GM23338 (cell line): ENCODE results near the gene DACT2. TPM values are rescaled to one million over a fixed set of nuclear protein-coding genes. Genes with fewer than 3 reads are reported as not detected.

Experiments
- ATAC-seq: fragments of 200-7000 bp; cut with Tn5 transposase; 3 replicates; pipeline ENCODE4 v1.9.1; 2020
- DNase-seq: peaks from one replicate; pipeline ENCODE4 v3.0.0-alpha.2; 2015; ENCODE audit warnings: low spot score
- H2AFZ ChIP-seq: fragments of 200-600 bp; sonication (generic); 2 replicates; pipeline ENCODE4 v1.8.0; 2016; ENCODE audit warnings: antibody characterized with exemption, mild to moderate bottlenecking, moderate library complexity
- H3F3A ChIP-seq: fragments of 200-600 bp; sonication (generic); replicated peaks from 2 replicates; pipeline ENCODE4 v1.8.0; 2017; ENCODE audit warnings: antibody characterized with exemption, mixed run types, low read depth
- H3K27ac ChIP-seq: fragments of 200-600 bp; sonication (generic); 2 replicates; pipeline ENCODE4 v1.6.1; 2016; ENCODE audit warnings: low read depth
- H3K27me3 ChIP-seq: fragments of 200-600 bp; sonication (generic); 2 replicates; pipeline ENCODE4 v1.8.0; 2016; ENCODE audit warnings: mild to moderate bottlenecking, mixed run types, moderate library complexity; ENCODE audit not compliant: insufficient read depth
- H3K36me3 ChIP-seq: fragments of 200-600 bp; sonication (generic); 2 replicates; pipeline ENCODE4 v1.8.0; 2016; ENCODE audit warnings: mild to moderate bottlenecking; ENCODE audit not compliant: insufficient read depth
- H3K4me1 ChIP-seq: fragments of 200-600 bp; sonication (generic); 2 replicates; pipeline ENCODE4 v1.8.0; 2016; ENCODE audit warnings: mild to moderate bottlenecking, moderate library complexity; ENCODE audit not compliant: insufficient read depth
- H3K4me2 ChIP-seq: fragments of 200-600 bp; sonication (generic); 2 replicates; pipeline ENCODE4 v1.7.1; 2017; ENCODE audit warnings: mixed run types
- H3K4me3 ChIP-seq: fragments of 200-600 bp; sonication (generic); 2 replicates; pipeline ENCODE4 v1.6.1; 2016; ENCODE audit warnings: mixed run types
- H3K79me2 ChIP-seq: fragments of 200-600 bp; sonication (generic); replicated peaks from 2 replicates; pipeline ENCODE4 v1.8.0; 2017; ENCODE audit warnings: mild to moderate bottlenecking; ENCODE audit not compliant: insufficient read depth
- H3K9me2 ChIP-seq: fragments of 200-600 bp; sonication (generic); 2 replicates; pipeline ENCODE4 v1.8.0; 2017; ENCODE audit not compliant: insufficient read depth
- H4K20me1 ChIP-seq: fragments of 200-600 bp; sonication (generic); replicated peaks from 2 replicates; pipeline ENCODE4 v1.8.0; 2017; ENCODE audit warnings: mild to moderate bottlenecking; ENCODE audit not compliant: insufficient read depth
- H3K27ac Mint-ChIP-seq: 2 replicates; pipeline ENCODE4 v1.8.0; 2020; ENCODE audit warnings: inconsistent platforms, mild to moderate bottlenecking, moderate library complexity, mixed read lengths
- H3K27me3 Mint-ChIP-seq: 3 replicates; pipeline ENCODE4 v1.8.0; 2022; ENCODE audit warnings: low read depth, mild to moderate bottlenecking, moderate library complexity, mixed read lengths, inconsistent platforms; ENCODE audit not compliant: insufficient read depth, poor library complexity
- H3K36me3 Mint-ChIP-seq: 3 replicates; pipeline ENCODE4 v1.8.0; 2021; ENCODE audit warnings: low read depth, mild to moderate bottlenecking, inconsistent platforms, moderate library complexity, mixed read lengths
- H3K4me1 Mint-ChIP-seq: 3 replicates; pipeline ENCODE4 v1.8.0; 2020; ENCODE audit warnings: mild to moderate bottlenecking, inconsistent platforms, mixed read lengths
- H3K4me3 Mint-ChIP-seq: 3 replicates; pipeline ENCODE4 v1.8.0; 2021; ENCODE audit warnings: moderate library complexity, mild to moderate bottlenecking, inconsistent platforms, mixed read lengths
- H3K9me3 Mint-ChIP-seq: 3 replicates; pipeline ENCODE4 v1.8.0; 2020; ENCODE audit warnings: moderate library complexity, mild to moderate bottlenecking, inconsistent platforms, mixed read lengths
- CREB1 ChIP-seq: fragments of 250-450 bp; sonication (Bioruptor Pico); IDR thresholded peaks from 2 replicates; pipeline ENCODE4 v1.5.0; 2020; ENCODE audit warnings: low read depth, mild to moderate bottlenecking, moderate library complexity
- CTCF ChIP-seq, 2 experiments: fragments of 200-600 bp in 1 of 2; sonication (generic) in 1 of 2; conservative IDR thresholded peaks; 2 replicates each; pipeline versions ENCODE4 v1.5.1 to v1.6.1; 2016 to 2017; ENCODE audit warnings: antibody characterized with exemption in 2 of 2, low read depth in 2 of 2, mild to moderate bottlenecking in 2 of 2, moderate library complexity in 1 of 2
- EZH2 ChIP-seq: fragments of 200-600 bp; sonication (generic); IDR thresholded peaks from one replicate; pipeline ENCODE4 v1.8.0; 2017; ENCODE audit warnings: antibody characterized with exemption, mild to moderate bottlenecking, low read depth; ENCODE audit not compliant: unreplicated experiment
- EZH2phosphoT487 ChIP-seq: fragments of 200-600 bp; sonication (generic); IDR thresholded peaks from one replicate; pipeline ENCODE4 v1.8.1; 2018; ENCODE audit warnings: antibody characterized with exemption; ENCODE audit not compliant: unreplicated experiment
- POLR2AphosphoS5 ChIP-seq: IDR thresholded peaks from 2 replicates; pipeline ENCODE4 v1.6.1; 2016; ENCODE audit warnings: antibody characterized with exemption, low read depth
- REST ChIP-seq: IDR thresholded peaks from one replicate; pipeline ENCODE4 v1.6.1; 2018; ENCODE audit warnings: antibody characterized with exemption; ENCODE audit not compliant: unreplicated experiment
- STAT1 ChIP-seq: IDR thresholded peaks from one replicate; pipeline ENCODE4 v1.6.1; 2016; ENCODE audit warnings: antibody characterized with exemption; ENCODE audit not compliant: unreplicated experiment
- ZNF114 ChIP-seq: fragments of 250-450 bp; sonication (Bioruptor Pico); IDR thresholded peaks from 2 replicates; pipeline ENCODE4 v1.5.0; 2020; ENCODE audit warnings: mild to moderate bottlenecking, moderate library complexity
- ZNF331 ChIP-seq: fragments of 250-450 bp; sonication (Bioruptor Pico); IDR thresholded peaks from 2 replicates; pipeline ENCODE4 v1.5.0; 2020; ENCODE audit warnings: low read depth, mild to moderate bottlenecking, moderate library complexity
- polyA plus RNA-seq: library from polyadenylated mRNA; unstranded; fragments of >200 nt; fragmentation: Nextera tagmentation; extraction: Ambion mirVana; gene quantifications from 2 replicates; pipeline ENCODE4 v1.2.1, GENCODE V29; 2016
- total RNA-seq: library from RNA; depleted of rRNA; stranded (reverse); fragments of >200 nt; shearing (Covaris generic); gene quantifications from 2 replicates; pipeline ENCODE4 v1.2.3, GENCODE V29; 2014
- TF ChIP-seq, protein P1 (sequence below): fragments of 250-450 bp; sonication (Bioruptor Pico); IDR thresholded peaks from 2 replicates; pipeline ENCODE4 v1.5.0; 2020; ENCODE audit warnings: mild to moderate bottlenecking, moderate library complexity

Gene DACT2
- total and polyA plus RNA-seq, 2 experiments from 2014 or later: 1.8 to 10.6 TPM

GRCh38 chr6:168314948-168315347 lies 4.6 kb downstream of the DACT2 start:
- no peaks in the 10 kb centered on the region for H4K20me1 ChIP-seq
- H3K4me1 ChIP-seq: peaks cover 14% of the 10 kb centered on the region
- Mint-ChIP-seq H3K27me3 (peaks cover 27% of the 10 kb centered on the region), H3K4me1 (peaks cover 38% of the 10 kb centered on the region), H3K27ac (no peak overlapping the region), H3K36me3 (no peaks in the 10 kb centered on the region), H3K4me3 (no peak overlapping the region), H3K9me3 (no peaks in the 10 kb centered on the region)
- H3K4me2 ChIP-seq: no peak overlapping the region
- H3K79me2 ChIP-seq: no peaks in the 10 kb centered on the region; the same call in 1 of the 2 replicates
- H3K36me3 ChIP-seq: no peaks in the 10 kb centered on the region
- H3K27me3 ChIP-seq: peaks cover 10% of the 10 kb centered on the region
- TF ChIP-seq POLR2AphosphoS5 (no peak), EZH2 (no peak), STAT1 (no peak), EZH2phosphoT487 (no peak), CTCF (conservative IDR thresholded peaks at IDR 0.05; ENCODE audit: low read depth in 2 of 2) (peak in 1 of 2 experiments; percentile 33; a peak in 2 of 4 replicates)
- 0 out of 2 replicates have a peak overlapping the region, but pooled peaks have one; percentile 66 for H3K27ac ChIP-seq
- H3K4me3 ChIP-seq: no peak overlapping the region
- H3F3A ChIP-seq: no peaks in the 10 kb centered on the region
- ATAC-seq (no peak), DNase-seq (no peak)
- no peak overlapping the region for H2AFZ ChIP-seq
- H3K9me2 ChIP-seq: no peaks in the 10 kb centered on the region

- DNase-seq (no peak), ATAC-seq (peak; percentile 16)
- peak overlapping the region; percentile 11; the same call in 2 of the 3 replicates for H3K4me3 Mint-ChIP-seq
- peaks cover 25% of the 10 kb centered on the region for H3K27me3 Mint-ChIP-seq
- H3K9me2 ChIP-seq: no peaks in the 10 kb centered on the region
- no peak overlapping the region for H3K4me3 ChIP-seq
- H3K9me3 Mint-ChIP-seq: no peaks in the 10 kb centered on the region
- H3K4me1 ChIP-seq: peaks cover 14% of the 10 kb centered on the region
- no peaks in the 10 kb centered on the region; the same call in 1 of the 2 replicates for H3K79me2 ChIP-seq
- no peaks in the 10 kb centered on the region; the same call in 2 of the 3 replicates for H3K36me3 Mint-ChIP-seq
- no peaks in the 10 kb centered on the region for H3K36me3 ChIP-seq
- peak overlapping the region; percentile 5 for H2AFZ ChIP-seq
- H3K4me2 ChIP-seq: peak overlapping the region; percentile 53
- H3F3A ChIP-seq: no peaks in the 10 kb centered on the region
- H3K27ac Mint-ChIP-seq: peak overlapping the region; percentile 92
- H3K4me1 Mint-ChIP-seq: peaks cover 38% of the 10 kb centered on the region
- peak overlapping the region; percentile 93 for H3K27ac ChIP-seq
- H4K20me1 ChIP-seq: no peaks in the 10 kb centered on the region
- peaks cover 9% of the 10 kb centered on the region for H3K27me3 ChIP-seq
- TF ChIP-seq POLR2AphosphoS5 (no peak), EZH2 (no peak), EZH2phosphoT487 (no peak), ZNF331 (CRISPR knock-in tag) (no peak), CREB1 (CRISPR knock-in tag) (no peak), REST (no peak), ZNF114 (CRISPR knock-in tag) (no peak)
- TF ChIP-seq, protein P1, sequence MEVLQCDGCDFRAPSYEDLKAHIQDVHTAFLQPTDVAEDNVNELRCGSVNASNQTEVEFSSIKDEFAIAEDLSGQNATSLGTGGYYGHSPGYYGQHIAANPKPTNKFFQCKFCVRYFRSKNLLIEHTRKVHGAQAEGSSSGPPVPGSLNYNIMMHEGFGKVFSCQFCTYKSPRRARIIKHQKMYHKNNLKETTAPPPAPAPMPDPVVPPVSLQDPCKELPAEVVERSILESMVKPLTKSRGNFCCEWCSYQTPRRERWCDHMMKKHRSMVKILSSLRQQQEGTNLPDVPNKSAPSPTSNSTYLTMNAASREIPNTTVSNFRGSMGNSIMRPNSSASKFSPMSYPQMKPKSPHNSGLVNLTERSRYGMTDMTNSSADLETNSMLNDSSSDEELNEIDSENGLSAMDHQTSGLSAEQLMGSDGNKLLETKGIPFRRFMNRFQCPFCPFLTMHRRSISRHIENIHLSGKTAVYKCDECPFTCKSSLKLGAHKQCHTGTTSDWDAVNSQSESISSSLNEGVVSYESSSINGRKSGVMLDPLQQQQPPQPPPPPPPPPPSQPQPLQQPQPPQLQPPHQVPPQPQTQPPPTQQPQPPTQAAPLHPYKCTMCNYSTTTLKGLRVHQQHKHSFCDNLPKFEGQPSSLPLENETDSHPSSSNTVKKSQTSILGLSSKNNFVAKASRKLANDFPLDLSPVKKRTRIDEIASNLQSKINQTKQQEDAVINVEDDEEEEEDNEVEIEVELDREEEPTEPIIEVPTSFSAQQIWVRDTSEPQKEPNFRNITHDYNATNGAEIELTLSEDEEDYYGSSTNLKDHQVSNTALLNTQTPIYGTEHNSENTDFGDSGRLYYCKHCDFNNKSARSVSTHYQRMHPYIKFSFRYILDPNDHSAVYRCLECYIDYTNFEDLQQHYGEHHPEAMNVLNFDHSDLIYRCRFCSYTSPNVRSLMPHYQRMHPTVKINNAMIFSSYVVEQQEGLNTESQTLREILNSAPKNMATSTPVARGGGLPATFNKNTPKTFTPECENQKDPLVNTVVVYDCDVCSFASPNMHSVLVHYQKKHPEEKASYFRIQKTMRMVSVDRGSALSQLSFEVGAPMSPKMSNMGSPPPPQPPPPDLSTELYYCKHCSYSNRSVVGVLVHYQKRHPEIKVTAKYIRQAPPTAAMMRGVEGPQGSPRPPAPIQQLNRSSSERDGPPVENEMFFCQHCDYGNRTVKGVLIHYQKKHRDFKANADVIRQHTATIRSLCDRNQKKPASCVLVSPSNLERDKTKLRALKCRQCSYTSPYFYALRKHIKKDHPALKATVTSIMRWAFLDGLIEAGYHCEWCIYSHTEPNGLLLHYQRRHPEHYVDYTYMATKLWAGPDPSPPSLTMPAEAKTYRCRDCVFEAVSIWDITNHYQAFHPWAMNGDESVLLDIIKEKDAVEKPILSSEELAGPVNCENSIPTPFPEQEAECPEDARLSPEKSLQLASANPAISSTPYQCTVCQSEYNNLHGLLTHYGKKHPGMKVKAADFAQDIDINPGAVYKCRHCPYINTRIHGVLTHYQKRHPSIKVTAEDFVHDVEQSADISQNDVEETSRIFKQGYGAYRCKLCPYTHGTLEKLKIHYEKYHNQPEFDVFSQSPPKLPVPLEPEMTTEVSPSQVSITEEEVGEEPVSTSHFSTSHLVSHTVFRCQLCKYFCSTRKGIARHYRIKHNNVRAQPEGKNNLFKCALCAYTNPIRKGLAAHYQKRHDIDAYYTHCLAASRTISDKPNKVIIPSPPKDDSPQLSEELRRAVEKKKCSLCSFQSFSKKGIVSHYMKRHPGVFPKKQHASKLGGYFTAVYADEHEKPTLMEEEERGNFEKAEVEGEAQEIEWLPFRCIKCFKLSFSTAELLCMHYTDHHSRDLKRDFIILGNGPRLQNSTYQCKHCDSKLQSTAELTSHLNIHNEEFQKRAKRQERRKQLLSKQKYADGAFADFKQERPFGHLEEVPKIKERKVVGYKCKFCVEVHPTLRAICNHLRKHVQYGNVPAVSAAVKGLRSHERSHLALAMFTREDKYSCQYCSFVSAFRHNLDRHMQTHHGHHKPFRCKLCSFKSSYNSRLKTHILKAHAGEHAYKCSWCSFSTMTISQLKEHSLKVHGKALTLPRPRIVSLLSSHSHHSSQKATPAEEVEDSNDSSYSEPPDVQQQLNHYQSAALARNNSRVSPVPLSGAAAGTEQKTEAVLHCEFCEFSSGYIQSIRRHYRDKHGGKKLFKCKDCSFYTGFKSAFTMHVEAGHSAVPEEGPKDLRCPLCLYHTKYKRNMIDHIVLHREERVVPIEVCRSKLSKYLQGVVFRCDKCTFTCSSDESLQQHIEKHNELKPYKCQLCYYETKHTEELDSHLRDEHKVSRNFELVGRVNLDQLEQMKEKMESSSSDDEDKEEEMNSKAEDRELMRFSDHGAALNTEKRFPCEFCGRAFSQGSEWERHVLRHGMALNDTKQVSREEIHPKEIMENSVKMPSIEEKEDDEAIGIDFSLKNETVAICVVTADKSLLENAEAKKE (CRISPR knock-in tag): no peak
Measured at GRCh38 chr6:168314021-168314420, 5.6 kb downstream of the DACT2 start.
